GM13976 (cell line): ENCODE results near the gene FOXO3B.
"Not testable (repeated sequence)": the region's sequence is repeated elsewhere in the genome, so short reads cannot be mapped to it uniquely, and the experiment has no call there.

Experiments
- DNase-seq: peaks from one replicate; pipeline ENCODE4 v3.0.0; 2012; ENCODE audit warnings: low spot score
- CTCF ChIP-seq: IDR thresholded peaks from 2 replicates; pipeline ENCODE4 v1.5.1; 2012; ENCODE audit warnings: borderline replicate concordance, mild to moderate bottlenecking; ENCODE audit not compliant: insufficient read depth; ENCODE audit errors: extremely low read depth, missing control alignments, control extremely low read depth
- in situ Hi-C: fragments of 300-500 bp; cut with MboI; formaldehyde crosslinking; loops from one replicate; pipeline ENCODE4 v1.12.0; 2022; ENCODE audit warnings: low sequenced_read_pairs, mixed read lengths, inconsistent platforms; ENCODE audit not compliant: unreplicated experiment

FOXO3B gene

GRCh38 chr17:18681767-18682571, at the start of gene FOXO3B:
Gene FOXO3B, minus strand, starts transcription at chr17:18682314. Its CDS starts 663 bp downstream, at chr17:18681651.
- in situ Hi-C loops: not testable (repeated sequence)
- DNase-seq: peak; percentile 71

- DNase-seq, in situ Hi-C loops: not testable (repeated sequence)
Measured at GRCh38 chr17:18723509-18723908, 41.4 kb upstream of the FOXO3B start.

GRCh38 chr17:18722612-18723011, 40.5 kb upstream of the FOXO3B start:
- DNase-seq, in situ Hi-C loops: not testable (repeated sequence)

GRCh38 chr17:18721775-18722547, 39.8 kb upstream of the FOXO3B start:
- DNase-seq, in situ Hi-C loops: not testable (repeated sequence)

GRCh38 chr17:18719428-18720110, 37.5 kb upstream of the FOXO3B start:
- DNase-seq, in situ Hi-C loops: not testable (repeated sequence)

GRCh38 chr17:18718643-18719427, 36.7 kb upstream of the FOXO3B start:
- in situ Hi-C loops, DNase-seq: not testable (repeated sequence)

- DNase-seq, in situ Hi-C loops: not testable (repeated sequence)
- TF ChIP-seq CTCF: peak; percentile 44
Measured at GRCh38 chr17:18712354-18712999, 30.4 kb upstream of the FOXO3B start.

GRCh38 chr17:18708215-18708614, 26.1 kb upstream of the FOXO3B start:
- DNase-seq, in situ Hi-C loops: not testable (repeated sequence)

GRCh38 chr17:18705955-18706354, 23.8 kb upstream of the FOXO3B start:
- DNase-seq, in situ Hi-C loops: not testable (repeated sequence)

GRCh38 chr17:18698473-18699103, 16.5 kb upstream of the FOXO3B start:
- in situ Hi-C loops, DNase-seq: not testable (repeated sequence)

- in situ Hi-C loops, DNase-seq: not testable (repeated sequence)
Measured at GRCh38 chr17:18695143-18695542, 13.0 kb upstream of the FOXO3B start.

- DNase-seq, in situ Hi-C loops: not testable (repeated sequence)
Measured at GRCh38 chr17:18682668-18683067, 554 bp upstream of the FOXO3B start.

GRCh38 chr17:18677381-18677780, 4.7 kb downstream of the FOXO3B start:
- in situ Hi-C loops, DNase-seq: not testable (repeated sequence)

- DNase-seq, in situ Hi-C loops: not testable (repeated sequence)
Measured at GRCh38 chr17:18676928-18677327, 5.2 kb downstream of the FOXO3B start.

- in situ Hi-C loops, DNase-seq: not testable (repeated sequence)
Measured at GRCh38 chr17:18672395-18673227, 9.5 kb downstream of the FOXO3B start.
